HG03469 (cell line): Measurements from ENCODE around the gene KIF5C.

ENCODE experiments used
- ATAC-seq: cut with Tn5 transposase; IDR thresholded peaks from one replicate; pipeline ENCODE4 v1.9.1; 2021; ENCODE audit warnings: mild to moderate bottlenecking, moderate library complexity, moderate number of reproducible peaks; ENCODE audit not compliant: unreplicated experiment

Gene KIF5C

DNA sequence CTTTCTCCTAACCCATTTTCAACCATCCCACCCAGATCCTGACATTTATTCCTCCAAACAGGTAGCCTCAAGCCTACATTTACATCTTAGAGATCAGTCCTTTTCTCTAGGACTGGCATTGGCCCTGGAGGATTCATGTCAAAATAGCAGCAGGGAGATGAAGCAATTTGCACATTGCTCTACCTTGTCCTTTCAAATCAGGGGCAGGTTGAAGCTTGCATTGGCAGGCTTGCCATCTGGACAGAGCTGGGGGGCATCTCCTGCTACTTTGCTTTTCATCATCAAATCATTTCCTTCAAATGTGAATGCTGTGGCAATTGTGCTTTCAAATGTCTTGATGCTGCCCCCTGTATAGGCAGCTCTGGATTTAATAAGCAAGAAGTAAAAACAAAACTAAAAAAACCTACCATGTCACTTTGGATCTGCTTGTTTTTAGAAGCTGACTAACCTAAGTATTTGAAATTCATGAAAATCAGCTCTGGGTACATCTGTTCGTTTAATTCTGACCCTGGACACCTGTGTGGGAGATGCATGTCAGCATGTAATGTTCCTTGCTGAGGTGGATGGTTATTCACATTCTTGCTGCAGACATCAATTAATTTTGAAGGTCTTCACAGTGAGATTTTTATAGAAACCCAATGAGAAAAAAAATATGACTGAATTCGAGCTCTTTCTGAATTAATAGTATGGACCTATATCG is 47.9 kb downstream of the KIF5C start:
- ATAC-seq = no peak

DNA sequence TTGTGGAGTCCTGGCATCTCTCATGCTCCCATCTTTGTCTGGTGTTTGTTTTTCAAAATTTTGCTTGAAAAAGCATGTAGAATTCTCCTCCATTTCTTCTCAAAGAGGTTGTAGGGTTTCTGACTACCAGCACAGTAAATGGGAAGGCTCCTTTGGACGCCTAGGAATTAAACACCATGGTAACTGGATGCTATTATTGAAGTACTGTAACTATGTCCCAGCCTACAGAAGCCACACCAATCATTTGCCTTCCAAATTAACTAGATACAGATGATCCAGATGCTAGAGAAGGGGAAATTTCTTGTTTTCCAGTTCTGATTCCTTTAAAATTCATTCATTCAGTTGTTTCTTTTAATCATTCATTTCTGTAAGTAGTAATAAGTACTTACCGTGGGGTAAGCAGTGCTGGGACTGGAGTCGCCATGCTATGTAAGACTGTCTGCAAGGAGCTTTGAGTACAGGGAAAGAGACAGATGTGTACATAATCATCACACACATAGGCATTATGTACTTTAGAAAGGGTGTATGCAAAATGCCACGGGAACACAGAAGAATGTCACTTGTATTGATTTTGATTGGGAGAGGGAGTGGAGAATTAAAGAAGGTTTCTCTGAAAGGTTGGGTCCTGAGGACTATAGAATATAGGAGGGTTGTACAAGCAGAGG is 49.6 kb downstream of the KIF5C start:
- ATAC-seq = no peak

DNA sequence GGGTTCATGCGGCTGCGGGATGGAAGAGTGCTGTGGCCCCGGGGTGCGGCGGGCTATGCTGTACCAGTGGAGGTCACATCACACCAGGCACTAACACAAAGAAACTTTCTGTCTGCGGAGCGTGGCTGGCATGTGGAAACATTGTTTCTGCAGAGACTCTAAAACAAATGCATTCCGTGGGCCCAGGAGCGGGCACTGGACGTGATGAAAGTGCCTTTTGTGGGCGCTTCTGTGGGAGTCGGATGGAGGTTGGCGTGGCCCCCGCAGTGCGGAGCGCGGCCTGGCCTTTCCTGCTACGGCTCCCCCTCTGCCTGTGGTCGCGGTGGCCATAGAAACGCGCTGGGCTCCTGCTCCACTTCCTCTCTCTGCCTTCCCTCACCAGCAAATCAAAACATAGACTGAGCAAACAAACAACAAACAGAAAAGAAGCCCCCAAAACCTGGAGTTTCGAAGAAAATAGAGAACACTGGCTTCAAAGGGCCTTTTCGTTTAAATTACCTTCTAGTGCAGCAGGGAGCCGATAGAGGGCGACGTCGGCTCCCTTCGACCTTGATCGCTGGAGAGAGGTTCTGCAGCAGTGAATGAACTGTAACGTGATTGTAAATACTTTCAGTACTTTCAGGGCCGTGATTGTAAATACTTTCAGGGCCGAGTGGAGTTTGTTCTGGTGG is 51.4 kb downstream of the KIF5C start:
- peak; percentile 81 for ATAC-seq

DNA sequence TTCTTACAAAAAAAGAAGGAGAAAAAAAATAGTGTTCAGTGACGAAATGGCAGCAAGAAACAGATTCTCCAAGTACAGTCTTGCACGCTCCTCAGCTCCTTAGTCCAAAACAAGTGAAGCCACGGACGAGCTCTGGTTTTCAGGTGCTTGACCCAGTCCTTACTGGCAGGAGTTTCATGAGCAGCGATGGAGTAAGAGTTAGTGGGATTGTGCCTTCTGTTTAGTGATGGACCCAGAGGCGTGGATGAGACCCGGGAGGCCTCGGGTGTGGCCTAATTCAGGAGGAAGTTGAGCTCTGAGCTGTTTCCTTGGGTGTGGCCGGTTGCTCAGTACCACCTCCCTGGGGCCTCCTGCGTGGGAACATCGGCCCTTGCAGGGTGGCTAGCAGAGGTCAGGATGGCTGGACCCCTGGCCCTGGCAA is 52.0 kb downstream of the KIF5C start:
- ATAC-seq = peak; percentile 22

DNA sequence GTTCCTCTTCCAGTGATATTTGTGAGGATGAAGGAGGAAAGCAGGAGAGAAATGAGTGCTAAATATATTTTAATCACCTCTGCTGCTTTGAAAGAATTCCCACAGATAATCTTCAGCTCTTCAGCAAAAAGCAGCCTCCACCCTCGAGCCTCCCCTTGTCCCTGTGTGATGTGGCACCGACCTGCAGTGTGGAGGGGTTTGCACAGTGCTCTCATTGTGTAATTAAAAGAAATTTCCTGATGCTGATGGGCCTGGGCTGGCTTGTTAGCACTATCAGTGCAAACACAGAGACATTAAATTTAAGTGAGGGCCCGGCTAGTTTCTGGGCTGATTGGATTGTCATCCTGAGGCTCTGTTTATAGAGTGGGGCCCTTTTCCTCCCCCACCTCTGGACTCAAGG is 53.4 kb downstream of the KIF5C start:
- no peak for ATAC-seq

DNA sequence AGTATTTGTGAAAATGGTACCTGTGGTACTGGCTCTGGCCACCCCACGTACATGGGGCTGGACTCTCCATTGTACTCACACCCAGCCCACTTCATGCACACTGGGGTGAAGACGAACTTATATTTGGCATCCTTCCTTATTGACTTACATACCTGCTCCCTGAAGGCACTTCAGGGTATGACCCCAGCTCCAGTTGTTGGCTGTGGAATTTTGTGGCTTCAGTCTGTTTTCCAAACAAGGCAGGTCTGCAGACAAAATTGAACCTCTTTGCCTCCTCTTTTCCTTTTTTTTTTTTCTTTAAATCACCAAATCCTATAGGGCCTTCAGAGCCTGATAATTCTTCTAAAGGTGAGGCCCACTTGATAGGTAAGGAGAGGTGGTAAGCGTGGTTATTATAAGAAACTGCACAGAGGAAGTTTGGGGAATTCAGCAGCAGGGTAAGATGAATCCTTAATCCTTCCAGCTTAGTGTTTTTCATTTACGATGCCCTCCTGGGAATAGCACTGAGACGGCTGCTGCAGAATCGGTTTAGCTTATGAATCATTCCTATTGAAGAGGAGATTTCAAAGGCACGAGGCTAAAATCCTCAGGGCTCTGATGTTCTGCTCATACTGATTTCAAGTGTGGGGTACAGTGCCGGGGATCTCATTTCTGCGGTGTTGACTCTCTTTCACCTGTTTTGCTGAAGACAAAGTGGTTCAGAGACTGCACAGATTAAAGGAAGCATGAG is 55.2 kb downstream of the KIF5C start:
- ATAC-seq = no peak

DNA sequence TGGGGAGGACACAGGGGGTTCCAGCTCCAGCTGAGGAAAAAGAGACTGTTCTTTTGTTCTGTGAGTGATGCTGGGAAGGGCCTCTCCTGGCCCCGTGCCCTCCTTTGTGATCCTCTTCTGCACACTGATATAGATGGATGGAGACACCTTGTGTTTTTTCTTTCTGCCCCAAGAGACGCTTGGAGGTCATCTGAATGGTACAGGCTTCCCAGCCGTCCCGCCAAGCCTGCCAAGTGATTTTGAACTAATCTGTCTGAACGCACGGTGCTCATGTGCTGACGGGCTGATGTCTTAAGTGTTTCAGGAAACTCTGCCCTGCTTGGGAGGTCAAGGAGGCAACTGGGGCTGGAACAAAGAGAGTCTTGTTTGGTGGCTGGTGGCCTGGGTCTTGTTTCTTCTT is 57.5 kb downstream of the KIF5C start:
- ATAC-seq = no peak

DNA sequence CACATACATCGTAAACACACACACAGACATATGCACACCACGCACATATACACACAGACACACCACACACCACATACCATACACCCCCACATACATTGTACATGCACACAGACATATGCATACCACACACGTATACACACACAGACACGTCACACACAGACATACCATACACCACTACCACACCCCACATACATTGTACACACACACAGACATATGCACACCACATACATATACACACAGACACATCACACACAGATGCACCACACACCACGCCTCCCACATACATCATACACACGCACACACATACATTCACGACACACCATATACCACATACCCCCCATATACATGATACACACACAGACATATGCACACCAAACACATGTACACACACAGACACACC is 58.4 kb downstream of the KIF5C start:
- no peak for ATAC-seq

DNA sequence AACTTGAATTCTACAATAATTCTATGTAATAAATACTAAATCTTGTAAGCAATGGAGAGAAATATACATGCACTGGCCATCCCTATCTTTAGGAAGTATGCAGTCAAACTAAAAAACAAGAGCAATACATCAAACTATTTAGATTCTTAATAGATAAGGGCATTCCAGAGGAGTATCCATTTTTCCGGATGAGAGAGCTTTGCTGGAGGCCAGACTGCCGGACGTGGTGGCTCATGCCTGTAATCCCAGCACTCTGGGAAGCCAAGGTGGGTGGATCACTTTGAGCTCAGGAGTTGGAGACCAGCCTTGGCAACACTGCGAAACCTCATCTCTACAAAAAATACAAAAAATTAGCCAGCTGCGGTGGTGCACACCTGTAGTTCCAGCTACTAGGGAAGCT is 60.8 kb downstream of the KIF5C start:
- ATAC-seq = no peak

DNA sequence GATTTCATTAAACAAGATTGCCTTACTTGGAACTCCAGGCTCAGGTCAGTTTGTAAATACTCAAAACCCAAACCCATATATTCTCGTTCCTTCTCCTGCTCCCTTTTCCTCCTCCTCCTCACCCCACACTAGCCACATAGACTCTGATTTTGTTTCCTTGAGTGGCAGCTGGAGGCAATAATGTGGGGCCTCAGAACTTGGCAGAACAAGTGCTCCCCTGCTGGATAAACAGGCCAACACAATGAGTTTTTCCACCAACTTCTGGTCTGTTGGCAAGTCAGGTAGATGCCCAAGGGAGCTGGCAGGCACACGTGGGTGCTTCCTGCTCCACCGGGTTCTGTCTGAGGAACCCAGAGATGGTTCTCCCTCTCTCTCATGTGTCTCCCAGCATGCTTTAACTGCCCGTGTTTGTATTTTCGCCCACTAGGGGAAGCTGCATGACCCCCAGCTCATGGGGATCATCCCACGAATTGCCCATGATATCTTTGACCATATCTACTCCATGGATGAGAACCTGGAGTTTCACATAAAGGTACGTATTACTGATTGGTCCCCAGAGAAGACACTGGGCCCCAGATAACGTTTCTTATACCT is 61.9 kb downstream of the KIF5C start:
- no peak for ATAC-seq

DNA sequence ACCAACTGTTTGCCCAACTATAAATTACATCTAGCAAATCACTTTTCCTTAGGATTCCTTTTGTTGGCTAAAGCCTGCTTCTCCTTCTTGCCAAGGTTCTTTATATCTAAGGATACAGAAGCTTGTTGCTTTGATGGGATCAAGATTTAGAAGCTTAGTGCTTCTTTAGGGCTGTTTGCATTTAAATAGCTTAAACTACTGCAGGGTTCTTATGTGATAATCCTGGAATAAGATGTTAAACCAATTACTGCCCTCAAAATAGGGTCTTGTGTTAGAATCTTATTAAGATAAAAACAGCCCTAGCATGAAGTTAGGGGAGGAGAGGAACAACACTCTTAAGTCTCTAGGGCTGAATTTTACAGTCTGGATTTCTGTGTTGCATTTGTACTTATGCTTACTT is 64.2 kb downstream of the KIF5C start:
- no peak for ATAC-seq

DNA sequence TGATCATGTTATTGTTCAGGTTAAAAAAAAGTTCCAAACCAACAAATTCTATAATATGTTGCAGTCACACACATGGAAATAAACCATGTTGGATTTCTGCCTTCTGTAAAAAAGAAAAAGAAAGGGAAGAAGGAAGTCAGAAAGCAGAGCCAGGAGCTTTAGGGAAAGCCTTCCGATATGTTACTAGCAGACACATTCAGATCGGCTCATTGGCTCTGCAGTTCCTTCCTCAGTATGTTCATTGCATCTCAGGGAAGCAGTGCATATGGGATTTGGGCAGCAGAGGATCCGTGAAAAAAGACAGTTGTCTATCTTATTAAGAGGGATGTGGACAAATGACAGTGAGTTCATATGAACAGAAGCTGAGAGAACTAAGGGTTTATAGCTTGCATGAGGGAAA is 68.1 kb downstream of the KIF5C start:
- ATAC-seq = no peak

DNA sequence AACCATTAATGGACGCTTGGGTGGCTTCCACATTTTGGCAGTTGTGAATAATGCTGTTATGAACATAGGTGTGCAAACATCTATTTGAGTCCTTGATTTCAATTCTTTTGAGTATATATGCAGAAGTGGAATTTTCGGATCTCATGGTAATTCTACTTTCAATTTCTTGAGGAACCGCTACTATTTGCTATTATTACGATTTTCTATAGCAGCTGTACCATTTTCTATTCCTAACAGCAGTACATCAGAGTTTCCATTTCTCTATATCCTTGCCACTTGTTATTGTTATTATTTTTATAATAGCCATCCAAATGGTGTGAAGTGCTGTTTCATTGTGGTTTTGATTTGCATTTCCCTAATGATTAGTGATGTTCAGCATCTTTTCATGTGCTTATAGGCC is 69.5 kb downstream of the KIF5C start:
- ATAC-seq = no peak

DNA sequence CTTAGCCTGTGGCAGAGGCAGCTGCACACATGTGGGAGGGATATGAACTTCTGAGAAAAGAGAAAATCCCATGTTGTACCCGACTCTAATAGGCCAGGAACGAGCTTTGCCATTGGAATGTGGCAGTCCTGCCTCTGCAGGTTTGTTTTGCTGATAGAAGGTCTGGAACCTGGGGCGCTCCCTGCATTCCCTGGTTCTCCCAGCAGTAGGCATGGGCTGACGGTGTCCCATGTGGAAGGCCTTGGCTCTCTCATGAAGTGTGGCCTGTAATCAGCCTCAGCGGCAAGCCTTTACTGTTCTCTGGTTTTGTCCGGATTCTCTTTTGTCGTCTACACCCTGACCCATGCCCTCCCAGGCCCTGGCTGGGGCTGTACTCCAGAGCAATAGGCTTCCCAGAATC is 72.3 kb downstream of the KIF5C start:
- no peak for ATAC-seq

DNA sequence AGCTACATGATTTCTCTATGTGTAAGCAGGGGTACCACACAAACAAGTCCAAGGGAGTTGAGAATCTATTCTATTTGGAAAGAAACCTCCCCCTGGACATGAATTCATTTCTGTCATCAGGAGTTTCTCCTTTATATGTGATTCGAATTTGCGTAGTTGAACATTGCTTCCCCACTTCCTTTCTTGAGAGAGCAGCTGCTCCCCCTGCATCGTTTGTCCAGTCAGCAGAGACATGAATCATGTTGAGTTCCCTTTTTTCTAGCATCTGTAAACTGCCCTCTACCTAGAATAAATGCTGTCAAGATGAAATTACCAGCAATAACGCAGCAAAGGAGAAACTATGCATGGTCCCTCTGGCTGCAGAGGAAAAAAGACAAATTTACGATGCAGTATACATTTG is 73.8 kb downstream of the KIF5C start:
- ATAC-seq = no peak

DNA sequence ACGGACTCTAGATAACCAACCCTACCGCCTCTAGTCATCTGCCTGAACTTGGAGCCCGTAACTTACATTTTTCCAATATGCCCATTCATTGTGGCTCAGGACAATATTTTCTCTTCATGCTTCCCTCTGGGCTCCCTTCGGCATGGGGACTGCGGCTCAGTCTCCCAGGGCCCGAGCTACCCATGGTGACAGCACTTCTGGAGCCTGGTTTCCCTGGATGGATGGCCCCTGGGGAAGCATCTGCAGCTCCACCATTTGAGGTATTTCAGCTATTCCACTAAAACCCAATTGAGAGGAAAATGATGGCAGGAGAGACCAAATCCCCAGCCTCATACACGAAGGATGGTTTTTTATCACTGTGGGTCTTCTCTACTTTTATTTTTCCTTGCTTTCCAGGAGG is 74.3 kb downstream of the KIF5C start:
- ATAC-seq = no peak

DNA sequence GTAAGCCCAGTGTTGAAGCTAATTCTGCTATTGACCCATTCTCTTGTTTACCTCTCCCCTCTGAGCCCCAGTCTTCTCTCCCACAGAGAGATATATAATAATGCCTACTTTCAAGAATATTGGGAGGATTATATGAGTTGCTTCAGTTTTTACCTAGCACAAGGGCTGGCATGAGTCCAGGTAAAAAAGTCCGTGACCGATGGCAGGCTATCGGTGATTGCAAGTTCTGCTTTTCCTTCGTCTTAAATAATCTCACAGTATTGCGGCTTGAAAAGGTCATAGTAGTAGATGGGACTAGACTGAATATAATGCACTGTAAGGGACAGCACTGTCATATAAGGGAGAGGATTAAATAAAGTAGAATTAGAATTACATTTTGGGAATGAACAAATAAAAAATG is 77.6 kb downstream of the KIF5C start:
- no peak for ATAC-seq

DNA sequence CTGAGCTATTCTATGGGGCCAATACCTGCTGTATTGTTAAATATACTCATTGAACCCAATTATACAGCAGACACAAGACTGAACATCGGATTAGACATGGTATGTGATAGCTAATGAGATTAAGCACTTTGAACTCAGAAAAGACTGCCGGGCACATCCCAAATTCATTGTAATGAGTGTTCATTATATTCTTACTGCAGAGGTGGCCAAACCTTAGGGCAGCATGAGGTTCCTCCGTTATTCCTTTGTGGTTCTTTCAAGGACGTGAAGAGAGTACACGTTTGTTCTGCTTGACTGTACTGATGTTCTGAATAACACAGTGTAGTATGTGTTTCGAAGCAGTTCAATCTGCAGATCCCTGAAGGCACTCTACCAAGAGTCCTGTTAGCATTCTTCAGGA is 78.4 kb downstream of the KIF5C start:
- ATAC-seq = no peak

DNA sequence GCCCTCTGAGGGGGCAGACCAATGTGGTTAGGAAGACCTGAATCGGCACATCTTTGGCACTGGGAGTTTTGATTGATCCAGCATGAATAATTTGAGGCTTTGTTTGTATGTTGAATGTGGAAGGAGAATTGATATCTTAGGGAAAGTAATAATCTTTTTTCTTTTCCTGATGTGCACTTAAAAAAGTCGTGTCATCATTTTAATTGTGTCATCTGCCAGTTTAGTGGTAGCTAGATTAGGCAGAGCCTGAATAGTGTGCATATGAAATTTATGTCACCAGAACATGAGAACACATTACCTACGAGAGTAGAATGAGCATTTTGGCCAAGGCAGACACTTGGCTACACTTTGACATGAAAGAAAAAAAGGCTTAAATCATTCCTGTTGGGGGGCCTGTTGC is 79.5 kb downstream of the KIF5C start:
- no peak for ATAC-seq

DNA sequence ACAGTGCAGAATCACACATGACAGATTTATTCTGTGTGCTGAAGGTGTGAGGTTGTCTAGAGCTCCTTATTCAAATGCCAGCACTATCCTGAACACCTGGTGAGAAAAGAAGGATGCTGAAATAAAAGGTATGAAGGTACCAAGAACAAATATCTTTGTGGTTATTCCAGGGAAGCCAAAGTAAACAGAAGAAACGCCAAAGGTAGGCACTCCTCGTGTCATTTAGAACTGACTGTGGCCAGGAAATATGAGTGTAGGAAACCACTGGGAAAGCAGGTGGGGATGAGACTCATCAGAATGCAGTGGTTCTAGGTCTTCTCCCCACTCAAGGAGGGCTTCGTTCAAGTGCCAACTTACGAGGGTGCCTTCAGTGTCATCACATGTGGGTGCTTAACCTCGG is 80.8 kb downstream of the KIF5C start:
- ATAC-seq = no peak

DNA sequence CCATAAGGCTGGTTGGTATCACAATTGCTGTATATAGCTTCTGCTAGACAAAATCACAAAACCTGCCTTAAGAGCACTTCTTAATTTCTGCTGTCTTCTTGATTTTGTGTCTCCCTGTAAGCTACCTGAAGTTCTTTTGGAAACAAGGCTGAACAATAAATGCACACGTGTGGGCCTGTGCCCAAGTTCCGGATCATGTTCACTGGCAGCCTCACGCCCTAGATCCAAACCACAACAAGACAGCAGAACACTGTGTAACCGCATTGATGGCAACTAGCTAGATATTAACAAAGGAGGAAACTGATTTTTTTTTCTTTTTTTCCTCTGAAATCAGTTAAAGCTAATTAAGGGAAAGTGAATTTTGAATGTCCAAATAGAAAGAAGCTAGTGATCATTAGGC is 82.0 kb downstream of the KIF5C start:
- no peak for ATAC-seq
